GM21526 (cell line): Measurements from ENCODE around the gene PCBP3.

Experiments
- ATAC-seq: cut with Tn5 transposase; IDR thresholded peaks from one replicate; pipeline ENCODE4 v1.9.1; 2021; ENCODE audit warnings: moderate library complexity; ENCODE audit not compliant: unreplicated experiment, low FRiP score

Gene PCBP3

DNA sequence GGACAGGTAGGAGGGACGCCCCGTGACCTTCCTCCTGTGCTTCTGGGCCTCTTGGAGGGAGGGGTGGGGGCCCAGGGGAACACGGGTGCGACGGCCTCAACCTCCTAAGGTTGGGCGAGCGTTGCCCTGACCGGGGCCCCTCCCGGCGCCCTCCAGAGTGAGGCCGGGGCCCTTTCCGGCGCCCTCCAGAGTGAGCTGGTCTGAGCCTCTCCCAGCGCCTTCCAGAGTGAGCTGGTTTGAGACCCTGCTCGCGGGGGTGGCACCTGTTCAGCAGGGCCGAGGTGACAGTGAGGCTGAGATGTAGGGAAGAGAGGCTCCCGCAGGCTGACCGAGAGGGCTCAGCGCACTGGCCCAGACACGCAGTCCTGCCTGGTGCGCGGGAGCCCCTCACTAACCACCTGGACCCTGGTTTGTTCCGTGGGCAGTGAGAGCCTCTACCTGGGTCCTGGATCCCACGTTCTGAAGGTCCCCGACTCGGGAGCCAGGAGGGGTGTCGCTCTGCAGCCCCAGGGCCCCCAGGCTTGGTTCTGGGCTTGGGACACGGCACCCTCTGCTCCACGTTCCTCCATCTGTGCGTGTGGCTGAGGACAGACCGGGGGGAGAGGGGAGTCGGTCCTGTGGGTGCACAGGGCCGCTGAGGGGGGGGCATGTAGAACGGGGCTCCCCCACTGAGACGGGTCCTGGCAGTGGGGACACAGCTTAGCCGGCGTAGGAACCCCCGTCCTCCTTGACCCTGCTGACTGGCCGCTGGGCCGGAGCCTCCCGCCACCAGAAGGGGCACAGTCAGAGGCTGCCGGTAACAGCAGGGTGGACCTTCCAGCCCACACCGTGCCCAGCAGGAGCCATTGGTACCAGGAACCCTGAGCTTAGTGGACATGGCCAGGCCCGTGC is 339.5 kb downstream of the PCBP3 start:
- no peak for ATAC-seq

DNA sequence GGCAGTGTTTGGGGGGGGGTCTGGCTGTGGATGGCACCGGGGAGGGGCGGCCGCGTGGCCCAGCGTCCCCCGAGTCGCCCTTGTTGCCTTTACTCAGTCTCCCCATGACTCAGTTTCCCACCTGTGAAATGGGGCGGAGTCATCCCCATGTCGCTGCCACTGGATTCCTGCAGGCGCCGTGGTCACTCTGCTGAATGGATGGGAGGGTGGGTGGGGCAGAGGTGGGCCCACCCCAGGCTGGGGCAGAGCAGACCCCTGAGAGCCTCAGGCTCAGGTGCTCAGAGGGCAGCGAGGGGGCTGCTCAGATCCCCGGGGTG is 340.1 kb downstream of the PCBP3 start:
- ATAC-seq: no peak

DNA sequence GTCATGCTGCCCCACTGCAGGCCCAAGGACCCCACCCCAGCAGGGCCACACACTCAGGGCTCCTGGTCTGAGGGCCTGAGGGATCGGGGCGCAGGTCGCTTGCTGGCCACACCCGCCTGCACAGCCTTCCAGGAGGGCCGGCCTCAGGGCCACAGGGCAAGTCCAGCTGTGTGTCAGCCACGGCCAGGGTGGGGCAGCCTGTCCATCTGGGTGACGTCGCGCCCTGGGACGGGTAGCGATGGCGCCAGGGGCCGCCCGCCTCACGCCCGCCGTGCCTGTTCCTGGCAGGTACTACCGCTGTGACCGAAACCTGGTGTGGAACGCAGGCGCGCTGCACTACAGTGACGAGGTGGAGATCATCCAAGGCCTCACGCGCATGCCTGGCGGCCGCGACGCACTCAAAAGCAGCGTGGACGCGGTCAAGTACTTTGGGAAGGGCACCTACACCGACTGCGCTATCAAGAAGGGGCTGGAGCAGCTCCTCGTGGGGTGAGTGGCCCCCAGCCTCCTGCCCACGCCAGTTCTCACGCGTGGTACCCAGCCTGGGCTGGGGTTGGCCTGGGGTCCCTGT is 340.5 kb downstream of the PCBP3 start:
- ATAC-seq: no peak

DNA sequence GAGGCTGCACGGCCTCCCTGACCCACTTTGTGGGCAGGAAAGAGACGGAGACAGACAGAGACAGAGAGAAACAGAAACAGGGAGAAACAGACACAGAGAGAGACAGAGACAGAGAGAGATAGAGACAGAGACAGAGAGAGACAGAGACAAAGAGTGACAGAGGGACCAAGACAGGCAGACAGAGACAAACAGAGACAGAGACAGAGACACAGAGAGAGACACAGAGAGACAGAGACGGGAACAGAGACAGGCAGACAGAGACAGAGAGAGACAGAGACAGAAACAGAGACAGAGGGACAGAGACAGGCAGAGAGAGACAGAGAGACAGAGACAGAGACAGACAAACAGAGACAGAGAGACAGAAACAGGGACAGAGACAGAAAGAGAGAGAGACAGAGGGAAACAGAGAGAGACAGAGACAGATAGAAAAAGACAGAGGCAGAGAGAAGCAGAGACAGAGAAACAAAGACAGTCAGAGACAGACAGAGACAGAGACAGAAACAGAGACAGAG is 341.1 kb downstream of the PCBP3 start:
- ATAC-seq: no peak

DNA sequence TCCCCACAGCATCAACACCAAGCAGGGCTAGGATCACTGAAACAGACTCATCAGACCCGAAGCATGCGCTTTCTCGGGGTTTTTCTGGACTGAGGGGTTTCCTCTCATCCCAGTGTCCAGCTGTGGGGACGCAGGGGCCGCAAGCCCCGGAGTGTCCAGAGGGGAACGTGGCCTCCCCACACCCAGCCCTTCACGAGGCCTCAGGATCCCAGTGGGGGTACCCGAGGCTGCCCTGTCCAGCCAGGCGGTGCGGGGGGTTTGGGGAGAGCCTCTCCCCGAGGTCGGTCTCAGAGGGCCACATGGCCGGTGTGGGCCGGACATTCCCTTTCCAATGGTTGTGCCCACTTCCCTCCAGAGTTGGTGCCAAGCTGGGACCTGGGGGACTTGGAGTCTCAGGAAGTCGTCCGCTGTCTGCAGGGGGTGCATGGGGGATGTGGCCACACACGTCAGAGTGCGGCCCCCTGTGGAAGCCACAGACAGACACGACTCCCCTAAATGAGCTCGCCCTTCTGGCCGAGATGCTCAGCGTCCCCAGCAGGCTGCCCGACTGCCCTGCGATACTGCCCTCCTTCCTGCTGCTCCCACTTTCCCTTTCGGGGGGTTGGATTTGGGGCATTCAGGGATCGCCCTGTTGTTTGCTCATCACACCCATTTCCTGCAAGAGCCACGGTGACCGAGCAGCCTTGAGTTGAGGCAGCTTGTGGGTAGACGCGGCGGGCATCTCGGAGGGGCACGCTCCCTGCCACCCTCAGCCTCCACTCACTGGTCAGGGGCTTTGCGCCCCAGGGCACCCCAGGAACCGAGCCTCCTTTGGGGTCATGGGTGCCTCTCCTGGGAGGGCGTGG is 342.2 kb downstream of the PCBP3 start:
- ATAC-seq: no peak

DNA sequence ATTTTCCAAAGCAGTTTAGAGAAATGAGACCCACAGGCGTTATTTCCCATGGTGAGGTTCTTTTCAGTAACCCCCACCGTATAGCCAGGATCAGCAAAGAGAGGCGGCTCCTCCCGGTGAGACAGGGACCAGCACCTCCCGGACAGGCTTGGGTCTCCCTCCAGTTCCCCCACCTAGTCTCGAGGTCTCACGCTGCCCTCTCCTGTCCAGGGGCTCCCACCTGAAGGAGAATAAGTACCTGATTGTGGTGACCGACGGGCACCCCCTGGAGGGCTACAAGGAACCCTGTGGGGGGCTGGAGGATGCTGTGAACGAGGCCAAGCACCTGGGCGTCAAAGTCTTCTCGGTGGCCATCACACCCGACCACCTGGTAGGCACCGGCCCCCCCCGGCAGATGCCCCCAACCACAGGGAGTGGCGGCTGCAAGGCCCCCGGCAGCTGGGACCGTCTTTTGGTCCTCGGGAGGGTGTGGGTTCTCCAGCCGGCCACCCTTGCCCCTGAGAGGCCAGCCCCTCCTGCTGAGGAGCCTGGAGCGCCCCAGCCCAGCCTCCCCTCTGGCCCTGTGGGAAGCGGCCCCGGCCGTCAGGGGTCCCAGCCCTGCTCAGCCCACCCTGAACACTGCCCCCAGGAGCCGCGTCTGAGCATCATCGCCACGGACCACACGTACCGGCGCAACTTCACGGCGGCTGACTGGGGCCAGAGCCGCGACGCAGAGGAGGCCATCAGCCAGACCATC is 343.0 kb downstream of the PCBP3 start:
- ATAC-seq: no peak

DNA sequence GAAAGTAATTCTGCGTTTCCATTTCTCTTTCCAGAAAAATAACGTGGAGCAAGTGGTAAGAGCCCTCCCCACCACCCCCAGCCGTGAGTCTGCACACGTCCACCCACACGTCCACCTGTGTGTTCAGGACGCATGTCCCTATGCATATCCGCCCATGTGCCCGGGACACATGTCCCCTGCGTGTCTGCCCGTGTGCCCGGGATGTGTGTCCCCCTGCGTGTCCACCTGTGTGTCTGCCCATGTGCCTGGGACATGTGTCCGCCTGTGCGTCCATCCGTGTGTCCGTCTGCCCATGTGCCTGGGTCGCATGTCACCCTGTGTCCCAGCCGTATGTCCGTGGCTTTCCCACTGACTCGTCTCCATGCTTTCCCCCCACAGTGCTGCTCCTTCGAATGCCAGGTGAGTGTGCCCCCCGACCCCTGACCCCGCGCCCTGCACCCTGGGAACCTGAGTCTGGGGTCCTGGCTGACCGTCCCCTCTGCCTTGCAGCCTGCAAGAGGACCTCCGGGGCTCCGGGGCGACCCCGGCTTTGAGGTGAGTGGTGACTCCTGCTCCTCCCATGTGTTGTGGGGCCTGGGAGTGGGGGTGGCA is 343.7 kb downstream of the PCBP3 start:
- no peak for ATAC-seq

DNA sequence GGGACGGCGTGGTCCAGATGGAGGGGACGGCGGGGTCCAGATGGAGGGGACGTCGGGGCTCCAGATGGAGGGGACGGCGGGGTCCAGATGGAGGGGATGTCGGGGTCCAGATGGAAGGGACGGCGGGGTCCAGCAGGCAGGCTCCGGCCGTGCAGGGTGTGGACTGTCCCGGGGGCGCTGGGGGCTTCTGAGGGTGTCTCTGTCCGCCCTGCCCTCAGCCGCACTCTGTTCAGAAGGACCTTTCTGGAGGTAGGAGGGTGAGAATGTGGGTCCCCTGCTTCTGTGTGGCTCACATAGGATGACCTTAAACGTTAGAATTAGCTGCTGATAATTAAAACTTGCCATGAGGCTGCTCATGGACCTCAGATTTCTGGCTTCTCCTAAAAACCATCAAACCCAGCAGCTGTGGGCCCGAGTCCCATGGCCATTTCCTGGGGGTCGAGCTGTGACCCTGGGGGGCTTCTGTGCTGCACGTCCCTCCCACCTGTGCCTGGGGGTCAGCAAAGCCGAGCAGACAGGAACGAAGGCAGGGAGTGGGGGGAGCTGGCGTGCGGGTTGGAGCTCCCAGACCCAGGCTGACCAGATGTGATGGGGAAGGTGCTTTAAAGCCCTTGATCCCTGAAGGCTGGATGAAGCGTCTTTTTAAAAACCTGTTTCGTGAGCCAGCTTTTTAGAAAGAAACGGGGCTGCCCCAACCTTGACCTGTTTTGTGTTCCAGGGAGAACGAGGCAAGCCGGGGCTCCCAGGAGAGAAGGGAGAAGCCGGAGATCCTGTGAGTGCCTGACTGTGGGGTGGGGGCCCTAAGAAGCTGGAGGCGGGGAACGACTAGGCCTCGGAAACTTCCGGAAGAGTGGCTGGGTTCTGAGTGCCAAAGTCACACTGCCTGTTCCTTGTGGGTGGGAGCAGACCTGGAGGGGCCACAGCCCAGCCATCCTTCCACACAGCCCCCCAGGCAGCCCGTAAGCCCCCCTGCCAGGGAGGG is 345.1 kb downstream of the PCBP3 start:
- no peak for ATAC-seq

DNA sequence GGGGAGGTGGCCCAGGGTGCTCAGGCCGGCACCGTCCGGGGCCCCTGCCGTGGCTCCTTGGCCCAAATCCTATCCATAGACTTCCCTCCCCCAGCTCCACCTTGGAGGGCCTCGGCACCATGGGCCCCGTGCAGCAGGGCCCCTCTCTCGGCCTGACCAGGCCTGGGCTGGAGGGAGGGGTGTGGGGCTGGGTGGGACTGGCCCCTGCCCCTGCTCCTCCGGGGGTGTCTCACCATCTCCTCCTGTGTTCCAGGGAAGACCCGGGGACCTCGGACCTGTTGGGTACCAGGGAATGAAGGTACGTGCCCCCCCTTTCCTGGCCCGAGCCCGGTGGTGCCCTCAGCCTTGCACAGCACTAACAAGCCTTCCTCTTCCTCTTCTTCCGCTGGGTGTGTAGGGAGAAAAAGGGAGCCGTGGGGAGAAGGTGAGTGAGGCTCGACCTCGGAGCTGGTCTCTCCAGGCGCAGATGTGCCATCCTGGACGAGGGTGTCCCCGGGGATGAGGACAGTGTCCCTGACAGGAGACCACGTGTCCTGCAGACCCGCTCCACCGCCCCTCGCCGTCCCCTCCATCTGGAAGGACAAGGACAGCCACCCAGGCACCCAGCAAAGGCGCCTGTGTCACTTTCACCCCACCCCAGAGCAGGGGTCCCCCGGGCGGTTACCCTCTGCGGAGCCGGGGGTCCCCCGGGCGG is 346.0 kb downstream of the PCBP3 start:
- no peak for ATAC-seq

DNA sequence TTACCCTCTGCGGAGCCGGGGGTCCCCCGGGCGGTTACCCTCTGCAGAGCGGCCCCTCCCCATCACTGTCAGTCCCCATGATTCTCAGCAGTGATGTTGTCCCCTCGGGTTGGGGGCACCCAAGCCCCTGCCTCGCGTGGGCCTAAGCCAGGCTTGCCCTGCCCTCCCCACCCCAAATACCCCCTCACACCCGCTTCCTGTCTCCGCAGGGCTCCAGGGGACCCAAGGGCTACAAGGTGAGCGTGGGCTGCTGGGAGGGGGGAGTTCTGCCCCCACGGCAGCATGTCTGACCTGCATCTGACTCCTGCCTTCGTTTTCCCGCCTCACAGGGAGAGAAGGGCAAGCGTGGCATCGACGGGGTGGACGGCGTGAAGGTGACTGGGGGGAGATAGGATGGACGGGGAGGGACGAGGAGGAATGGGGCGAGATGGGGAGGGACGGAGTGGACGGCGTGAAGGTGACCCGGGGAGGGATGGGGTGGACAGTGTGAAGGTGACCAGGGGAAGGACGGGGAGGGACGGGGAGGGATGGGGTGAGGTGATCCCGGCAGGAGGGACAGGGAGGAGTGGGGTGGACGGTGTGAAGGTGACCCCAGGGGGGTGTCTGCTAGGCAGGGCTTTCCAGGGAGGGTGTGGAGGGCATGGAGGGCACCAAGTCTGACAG is 346.7 kb downstream of the PCBP3 start:
- ATAC-seq: no peak

DNA sequence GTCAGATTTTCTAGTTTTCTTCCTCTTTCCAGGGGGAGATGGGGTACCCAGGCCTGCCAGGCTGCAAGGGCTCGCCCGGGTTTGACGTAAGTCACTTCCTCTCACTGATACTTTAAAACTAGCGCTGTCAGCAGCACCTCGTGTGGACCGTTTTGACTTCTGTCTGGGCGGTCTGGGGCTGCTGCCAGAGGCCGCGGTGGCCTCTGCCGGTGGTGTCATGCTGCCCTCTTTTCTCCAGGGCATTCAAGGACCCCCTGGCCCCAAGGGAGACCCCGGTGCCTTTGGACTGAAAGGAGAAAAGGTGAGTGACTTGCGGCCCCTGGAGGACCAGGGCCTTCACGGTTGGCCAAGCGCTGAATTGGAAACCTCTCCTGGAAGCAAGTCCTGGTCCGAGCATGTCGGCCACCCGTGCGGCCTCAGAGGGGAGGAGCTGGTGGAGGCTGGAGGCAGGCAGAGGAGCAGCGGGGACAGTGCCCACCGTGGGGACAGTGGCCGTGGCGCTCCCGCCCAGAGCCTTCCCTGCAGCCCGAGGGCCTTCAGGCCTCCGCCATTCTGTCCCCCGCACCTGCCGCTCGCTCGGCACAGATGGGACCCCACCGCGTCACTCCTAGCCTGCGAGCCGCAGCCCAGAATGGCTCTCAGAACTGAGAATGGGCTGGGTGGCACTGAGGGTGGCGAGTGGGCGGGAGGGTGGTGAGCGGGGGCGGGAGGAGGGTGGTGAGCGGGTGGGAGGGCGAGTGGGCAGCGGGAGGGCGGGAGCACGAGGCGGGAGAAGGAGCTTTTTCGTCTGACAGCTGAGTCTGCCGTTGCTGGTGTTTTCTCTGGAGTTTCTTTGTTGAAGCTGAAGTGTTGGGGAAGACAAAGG is 347.4 kb downstream of the PCBP3 start:
- no peak for ATAC-seq

DNA sequence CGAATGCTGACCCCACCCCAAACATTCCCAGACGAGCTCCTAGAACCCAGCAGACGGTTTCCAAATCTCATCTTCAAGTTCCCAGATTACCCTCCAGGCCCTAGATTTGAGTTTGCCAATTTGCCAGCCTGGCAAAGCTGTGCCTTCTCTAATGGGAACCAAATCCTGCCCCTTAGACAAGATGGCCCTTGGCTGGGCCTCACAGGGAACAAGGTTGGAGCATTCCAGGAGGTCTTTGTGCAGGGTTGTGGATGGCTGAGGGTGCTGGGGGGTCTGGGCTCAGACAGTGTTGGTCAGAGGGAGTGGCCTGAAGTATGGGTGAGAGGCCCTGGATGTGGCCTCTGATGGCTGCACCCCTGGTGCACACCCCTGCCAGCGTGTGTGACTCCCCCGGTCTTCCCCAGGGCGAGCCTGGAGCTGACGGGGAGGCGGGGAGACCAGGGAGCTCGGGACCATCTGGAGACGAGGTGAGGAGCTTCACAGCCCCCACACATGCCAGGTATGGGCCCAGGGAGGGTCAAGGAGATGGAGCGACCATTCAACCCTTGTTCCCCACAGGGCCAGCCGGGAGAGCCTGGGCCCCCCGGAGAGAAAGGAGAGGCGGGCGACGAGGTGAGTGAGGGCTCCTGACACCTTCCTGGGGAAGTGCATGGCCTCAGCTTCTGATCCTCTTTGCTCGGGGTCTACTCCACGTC is 348.2 kb downstream of the PCBP3 start:
- ATAC-seq: no peak
